GM19438 (cell line): ENCODE measurements around the gene IRGQ.
"Not testable (repeated sequence)": the region's sequence is repeated elsewhere in the genome, so short reads cannot be mapped to it uniquely, and the experiment has no call there.

Experiments used
- ATAC-seq: cut with Tn5 transposase; IDR thresholded peaks from one replicate; pipeline ENCODE4 v1.9.1; 2021; ENCODE audit warnings: low read depth; ENCODE audit not compliant: unreplicated experiment

IRGQ gene

GRCh38 chr19:43599635-43600295, 3.8 kb upstream of the IRGQ start:
- ATAC-seq: no peak

- ATAC-seq: no peak
Measured at GRCh38 chr19:43598445-43599240, 2.7 kb upstream of the IRGQ start.

- ATAC-seq: no peak
Measured at GRCh38 chr19:43597876-43598275, 1.9 kb upstream of the IRGQ start.

- no peak for ATAC-seq
Measured at GRCh38 chr19:43596842-43597461, 1.0 kb upstream of the IRGQ start.

GRCh38 chr19:43595605-43595998, 332 bp downstream of the IRGQ start:
- ATAC-seq: no peak

- ATAC-seq: no peak
Measured at GRCh38 chr19:43594710-43595604, 977 bp downstream of the IRGQ start.

GRCh38 chr19:43594081-43594697, 1.7 kb downstream of the IRGQ start:
- ATAC-seq: no peak

GRCh38 chr19:43592800-43593350, 3.1 kb downstream of the IRGQ start:
- no peak for ATAC-seq

GRCh38 chr19:43591904-43592772, 3.8 kb downstream of the IRGQ start:
- no peak for ATAC-seq

GRCh38 chr19:43589678-43590077, 6.3 kb downstream of the IRGQ start:
- no peak for ATAC-seq

GRCh38 chr19:43589277-43589676, 6.7 kb downstream of the IRGQ start:
- no peak for ATAC-seq

GRCh38 chr19:43587029-43587428, 8.9 kb downstream of the IRGQ start:
- not testable (repeated sequence) for ATAC-seq

GRCh38 chr19:43586346-43586745, 9.6 kb downstream of the IRGQ start:
- ATAC-seq: no peak

- ATAC-seq: no peak
Measured at GRCh38 chr19:43584484-43584883, 11.4 kb downstream of the IRGQ start.

GRCh38 chr19:43582495-43582894, 13.4 kb downstream of the IRGQ start:
- no peak for ATAC-seq

- ATAC-seq: no peak
Measured at GRCh38 chr19:43581467-43581866, 14.5 kb downstream of the IRGQ start.

GRCh38 chr19:43578787-43579186, 17.1 kb downstream of the IRGQ start:
- ATAC-seq: no peak

GRCh38 chr19:43575955-43576878, 19.7 kb downstream of the IRGQ start:
- ATAC-seq: no peak
